HG03280 (cell line): ENCODE results near the gene ISG20L2.
A peak's percentile ranks its signal among the peaks of the same experiment; 100 is the strongest.

Experiments used
- ATAC-seq: cut with Tn5 transposase; IDR thresholded peaks from one replicate; pipeline ENCODE4 v1.9.1; 2021; ENCODE audit warnings: mild to moderate bottlenecking, moderate library complexity; ENCODE audit not compliant: unreplicated experiment

The ISG20L2 gene

GRCh38 chr1:156741481-156741983 lies 13.0 kb upstream of the ISG20L2 start:
- ATAC-seq: peak; percentile 0

- peak; percentile 84 for ATAC-seq
These were observed 12.3 kb upstream of the ISG20L2 start, which contains the start of gene MRPL24 for GRCh38 chr1:156740741-156741480. Gene MRPL24 (minus strand): TSS chr1:156741088. CDS start chr1:156738704, 2,384 bp downstream.

- ATAC-seq: peak; percentile 2
These were observed 11.7 kb upstream of the ISG20L2 start for GRCh38 chr1:156740237-156740740.

- no peak for ATAC-seq
These were observed 10.3 kb upstream of the ISG20L2 start for GRCh38 chr1:156738916-156739315.

GRCh38 chr1:156738407-156738806 lies 9.8 kb upstream of the ISG20L2 start:
- no peak for ATAC-seq

GRCh38 chr1:156733989-156734584 lies 5.5 kb upstream of the ISG20L2 start:
- no peak for ATAC-seq

GRCh38 chr1:156727926-156728598 lies 504 bp downstream of the ISG20L2 start, which contains the start of gene METTL25B:
Gene METTL25B (plus strand): TSS chr1:156728469. CDS start chr1:156729105, 636 bp downstream.
- peak; percentile 51 for ATAC-seq

- ATAC-seq: no peak
These were observed 1.1 kb downstream of the ISG20L2 start for GRCh38 chr1:156727492-156727891.

GRCh38 chr1:156726549-156727226 lies 1.9 kb downstream of the ISG20L2 start:
- ATAC-seq: no peak

GRCh38 chr1:156725683-156726280 lies 2.8 kb downstream of the ISG20L2 start:
- ATAC-seq: peak; percentile 32

- no peak for ATAC-seq
These were observed 7.0 kb downstream of the ISG20L2 start for GRCh38 chr1:156721535-156721934.

- ATAC-seq: no peak
These were observed 7.4 kb downstream of the ISG20L2 start for GRCh38 chr1:156721131-156721530.

GRCh38 chr1:156717351-156717750 lies 11.2 kb downstream of the ISG20L2 start:
- ATAC-seq: no peak

GRCh38 chr1:156714830-156715229 lies 13.7 kb downstream of the ISG20L2 start:
- ATAC-seq: no peak

GRCh38 chr1:156712626-156713025 lies 15.9 kb downstream of the ISG20L2 start:
- no peak for ATAC-seq

- ATAC-seq: no peak
These were observed 17.4 kb downstream of the ISG20L2 start for GRCh38 chr1:156711011-156711817.

- no peak for ATAC-seq
These were observed 18.6 kb downstream of the ISG20L2 start for GRCh38 chr1:156709757-156710489.

- no peak for ATAC-seq
These were observed 19.5 kb downstream of the ISG20L2 start for GRCh38 chr1:156709031-156709430.

- ATAC-seq: no peak
These were observed 20.3 kb downstream of the ISG20L2 start for GRCh38 chr1:156708218-156708661.
